DMS79 treated with DMSO at 0.1 percent for 48 hours (cell line): ENCODE results near the gene PKHD1.

ENCODE experiments used
- DNase-seq: peaks from one replicate; lab custom pipeline; 2025; lab: John Stamatoyannopoulos, UW

The PKHD1 gene

DNA sequence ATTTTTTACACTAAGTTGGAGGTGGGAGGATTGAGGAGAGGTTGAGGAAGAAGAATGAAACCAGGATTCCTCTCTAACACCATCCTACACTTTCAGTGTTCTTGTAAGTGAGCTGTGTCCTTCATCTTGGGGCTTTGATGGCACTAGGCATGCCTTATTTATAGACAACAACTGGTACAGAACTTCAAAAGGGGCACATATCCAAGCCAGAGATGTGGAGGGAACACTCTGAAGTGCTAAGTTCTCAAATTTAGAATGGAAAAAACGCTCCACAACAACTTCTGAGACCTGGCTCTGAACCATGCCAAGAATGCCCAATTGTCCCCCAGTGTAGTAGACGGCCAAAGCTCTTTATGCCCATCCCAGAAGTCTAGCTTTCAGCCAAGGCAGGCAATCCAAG lies 16.2 kb upstream of the PKHD1 start:
- no peak for DNase-seq

DNA sequence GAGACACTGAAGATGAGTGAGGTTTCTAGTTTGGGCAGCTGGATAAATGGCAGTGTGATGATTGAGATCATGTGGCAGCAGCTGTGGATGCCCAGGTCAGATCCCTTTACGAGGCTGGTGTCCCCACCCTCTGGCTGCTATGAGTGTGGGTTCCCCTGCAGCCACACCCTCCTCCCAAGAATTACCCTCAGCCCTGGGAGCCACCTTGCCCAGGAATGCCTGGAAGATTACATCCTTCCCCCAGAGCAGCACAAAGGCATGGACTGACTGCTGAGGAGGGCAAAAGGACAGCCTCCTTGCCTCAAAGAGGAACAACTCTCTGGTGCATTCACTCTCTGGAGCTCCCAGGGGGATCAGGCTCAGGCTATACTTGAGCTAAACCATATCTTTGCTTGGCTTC lies 15.0 kb upstream of the PKHD1 start:
- no peak for DNase-seq

DNA sequence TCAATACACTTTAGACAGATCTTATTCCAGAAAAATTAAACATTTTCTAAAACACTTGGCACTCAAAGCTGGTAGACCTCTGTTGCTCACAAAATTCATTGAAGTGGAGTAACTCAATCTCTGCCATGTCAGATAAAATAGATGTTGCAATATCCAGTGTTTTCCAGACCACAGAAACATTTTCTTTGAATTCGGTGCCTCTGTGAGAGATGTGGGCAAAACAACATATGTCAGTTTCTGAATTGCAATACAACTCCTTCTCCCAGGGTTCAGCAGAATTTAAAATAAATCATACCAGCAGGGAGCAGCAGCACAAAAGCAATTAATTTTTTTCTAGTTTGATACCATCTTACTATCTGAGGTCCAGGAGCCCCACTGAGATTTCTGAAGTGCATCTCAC lies 11.3 kb upstream of the PKHD1 start:
- DNase-seq, result no peak

DNA sequence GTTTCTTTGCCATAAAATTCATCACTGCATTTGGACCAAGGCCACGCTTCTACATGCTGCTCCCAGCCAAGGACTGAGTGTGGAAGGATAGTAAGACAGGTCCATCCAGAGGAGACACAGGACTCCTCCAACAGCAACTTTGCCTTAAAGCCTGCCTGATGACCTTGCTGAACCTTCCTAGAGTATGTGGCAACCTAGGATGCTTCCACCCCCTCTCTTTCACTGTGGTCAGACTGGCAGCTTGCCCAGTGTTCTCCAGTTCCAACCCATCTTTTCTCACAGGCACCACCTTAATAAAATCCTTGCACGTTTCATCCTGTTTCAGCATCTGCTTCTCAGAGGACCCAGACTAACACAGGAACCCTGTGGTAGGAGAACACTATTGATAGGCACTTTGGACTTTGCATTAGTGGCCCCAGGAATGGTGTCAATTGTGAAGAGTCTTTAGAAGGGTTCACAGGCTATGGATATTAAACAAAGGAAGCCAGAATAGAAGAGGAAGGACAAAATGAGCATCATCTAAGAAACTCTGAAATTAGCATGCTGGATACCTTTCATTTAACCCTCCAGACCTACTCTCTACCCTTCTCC lies 2.4 kb upstream of the PKHD1 start:
- no peak for DNase-seq

DNA sequence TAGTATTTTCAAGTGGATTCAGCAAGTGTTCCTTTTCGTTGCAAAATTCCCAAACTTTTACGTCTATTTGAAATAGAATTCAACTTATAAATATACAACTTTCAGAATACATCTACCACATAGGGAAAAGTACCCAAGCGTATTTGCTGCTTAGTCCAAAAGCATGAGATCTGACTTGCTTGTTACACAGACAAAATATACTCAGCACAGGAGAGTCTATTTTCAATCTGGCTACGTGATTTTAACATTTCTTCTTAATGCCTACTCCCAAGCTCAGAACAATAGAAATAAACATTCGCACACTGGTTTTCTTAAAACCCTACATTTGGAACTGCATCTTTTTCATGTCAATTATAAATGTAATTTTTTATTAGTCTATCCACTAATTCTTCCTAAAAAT lies 672 bp downstream of the PKHD1 start:
- DNase-seq, result no peak

DNA sequence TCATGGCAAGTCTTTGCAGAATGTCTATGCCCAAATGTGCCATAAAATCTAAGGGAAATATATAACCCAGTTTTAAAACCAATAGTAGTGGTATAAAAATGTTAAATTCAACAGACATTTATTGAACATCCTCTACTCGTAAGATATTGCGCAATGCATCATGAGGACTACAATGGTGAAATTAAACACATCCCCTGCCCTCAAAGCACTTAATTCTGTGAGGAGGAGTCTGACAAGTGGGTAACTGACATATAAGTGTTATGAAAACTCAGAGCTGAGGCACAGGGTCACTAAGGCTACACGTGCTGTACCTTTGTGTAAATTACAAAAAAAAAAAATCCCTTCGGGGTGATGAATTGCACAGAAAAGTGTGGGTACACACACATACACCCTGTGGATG lies 6.2 kb downstream of the PKHD1 start:
- no peak for DNase-seq

DNA sequence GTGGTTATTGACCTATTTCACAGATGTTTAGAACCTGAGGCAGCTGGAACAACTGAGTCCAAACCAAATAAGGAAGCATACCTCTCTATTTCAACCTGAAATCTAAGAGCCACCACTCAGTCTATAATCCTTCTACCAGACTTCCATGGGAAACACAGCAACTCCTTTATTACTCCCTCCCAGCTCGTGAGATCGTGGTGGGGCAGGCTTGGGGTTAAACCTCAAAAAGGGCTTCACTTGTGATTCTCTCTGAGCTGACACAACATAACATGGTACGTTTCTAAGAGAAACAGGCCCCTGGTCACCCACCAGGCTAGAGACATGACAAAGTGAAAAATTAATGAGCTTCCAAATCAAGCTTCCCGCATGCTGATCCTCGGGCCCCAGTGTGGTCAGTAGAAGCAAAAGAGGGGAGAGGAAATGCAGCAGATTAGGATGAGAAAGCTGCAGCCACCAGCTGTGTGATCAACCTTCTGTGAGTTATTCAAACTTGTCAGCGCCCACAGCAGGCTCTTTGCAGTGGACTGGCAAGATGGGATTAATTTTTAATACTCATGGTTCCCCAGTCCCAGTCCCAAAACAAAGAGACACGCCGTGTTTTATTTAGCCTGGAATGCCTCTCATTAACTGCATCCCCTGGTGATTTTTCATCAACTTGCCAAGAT lies 9.3 kb downstream of the PKHD1 start:
- no peak for DNase-seq

DNA sequence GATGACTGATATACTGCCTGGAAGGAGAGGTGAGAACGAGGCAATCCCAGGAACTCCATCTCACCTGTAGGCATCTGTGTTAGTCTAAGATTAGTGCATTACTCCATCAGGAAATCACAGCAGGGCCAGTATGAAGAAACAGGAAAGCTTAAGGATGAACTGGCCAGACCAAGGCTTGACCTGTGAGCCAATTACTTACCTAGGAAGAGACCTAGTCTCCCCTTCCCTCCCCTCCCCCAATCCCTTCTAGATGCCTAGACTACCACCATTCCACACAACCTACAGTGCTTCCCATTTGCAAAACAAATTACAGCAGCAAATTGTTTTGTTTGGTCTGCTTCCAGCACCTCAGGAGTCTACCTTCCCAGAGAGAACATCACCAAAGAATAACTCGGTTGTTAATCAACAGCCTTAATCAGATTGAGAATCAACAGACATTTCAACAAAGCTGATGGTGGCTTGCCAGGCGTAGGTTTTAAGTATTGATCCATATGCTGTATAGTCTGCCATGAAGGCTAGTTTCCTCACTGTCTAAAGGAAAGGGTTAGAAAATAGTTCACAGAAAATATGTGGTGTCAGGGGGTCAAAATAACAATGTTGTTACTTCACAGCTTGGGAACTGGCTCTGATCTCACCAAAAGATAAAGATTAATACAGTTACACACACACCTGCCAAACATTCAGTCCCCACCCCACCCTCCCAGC lies 10.1 kb downstream of the PKHD1 start:
- DNase-seq, result no peak

DNA sequence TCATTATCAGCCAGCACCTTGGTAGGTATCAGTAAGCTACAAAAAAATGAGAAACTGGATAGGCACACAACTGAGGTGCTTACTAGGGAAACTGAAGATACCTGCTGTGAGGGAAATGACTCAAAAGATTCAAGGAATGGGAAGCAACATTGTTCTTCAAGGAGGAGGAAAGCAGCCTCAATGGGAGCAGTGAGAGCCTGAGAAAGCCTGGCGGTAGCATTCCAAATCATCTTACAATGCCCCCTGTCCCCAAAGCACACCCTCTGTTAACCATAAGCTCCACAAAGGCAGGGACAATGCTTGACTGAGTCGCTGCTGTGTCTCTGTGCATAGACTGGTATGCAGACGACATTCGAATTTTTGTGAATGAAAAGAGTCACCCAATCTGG lies 10.6 kb downstream of the PKHD1 start:
- no peak for DNase-seq

DNA sequence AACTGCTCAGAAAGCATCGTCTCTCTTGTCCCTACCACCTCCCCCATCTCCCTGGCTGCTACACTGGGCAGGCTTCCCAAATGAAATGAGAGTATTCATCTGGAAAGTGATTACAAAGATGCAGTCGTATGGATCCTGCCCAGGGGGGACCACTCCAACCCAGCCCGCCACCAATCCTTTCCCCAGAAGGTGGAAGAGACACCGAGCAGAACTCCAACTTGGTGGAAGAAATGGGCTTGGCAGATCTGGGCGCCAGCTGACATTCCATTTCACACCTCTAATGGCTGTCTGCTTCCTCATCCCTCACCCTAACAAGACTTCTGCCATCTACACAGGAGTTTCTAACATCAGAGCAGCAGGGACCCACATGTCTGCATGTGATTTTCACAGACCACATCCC lies 12.7 kb downstream of the PKHD1 start:
- DNase-seq, result no peak

DNA sequence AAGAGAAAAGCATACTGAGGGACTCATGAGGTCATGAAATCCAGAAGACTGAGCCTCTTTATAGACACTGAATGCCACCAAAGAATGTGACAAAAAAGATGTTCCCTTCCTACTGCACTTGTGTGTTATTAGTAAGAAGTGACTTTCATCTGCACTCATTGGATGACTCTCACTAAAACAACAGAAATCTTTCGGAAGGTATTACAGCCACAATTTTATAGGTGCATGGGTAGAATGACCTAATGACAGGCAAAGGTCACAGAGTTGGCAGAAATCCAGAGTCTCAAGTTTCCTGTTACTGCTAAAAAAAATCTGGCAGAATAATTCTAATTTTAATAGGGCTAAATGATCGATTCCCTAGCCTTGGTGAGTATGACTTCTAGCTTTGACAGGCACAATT lies 13.3 kb downstream of the PKHD1 start:
- no peak for DNase-seq

DNA sequence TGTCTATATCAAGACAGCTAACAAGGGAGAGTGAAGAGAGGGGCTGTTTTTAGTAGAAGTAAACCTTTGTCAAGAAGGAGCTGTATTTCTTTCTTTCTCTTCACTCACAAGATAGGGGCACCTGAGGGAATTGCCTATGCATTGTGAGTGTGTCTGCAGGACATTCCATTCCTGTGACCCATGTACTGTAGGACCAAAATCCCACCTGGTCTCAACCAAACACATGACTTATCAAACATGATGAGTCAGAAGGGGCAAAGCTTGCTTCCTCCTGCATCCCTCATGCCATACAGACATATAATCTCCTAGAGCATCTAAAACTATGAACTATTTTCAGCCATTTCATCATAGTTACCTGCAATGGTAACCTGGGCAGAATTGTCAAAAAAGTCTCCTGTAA lies 21.8 kb downstream of the PKHD1 start:
- no peak for DNase-seq

DNA sequence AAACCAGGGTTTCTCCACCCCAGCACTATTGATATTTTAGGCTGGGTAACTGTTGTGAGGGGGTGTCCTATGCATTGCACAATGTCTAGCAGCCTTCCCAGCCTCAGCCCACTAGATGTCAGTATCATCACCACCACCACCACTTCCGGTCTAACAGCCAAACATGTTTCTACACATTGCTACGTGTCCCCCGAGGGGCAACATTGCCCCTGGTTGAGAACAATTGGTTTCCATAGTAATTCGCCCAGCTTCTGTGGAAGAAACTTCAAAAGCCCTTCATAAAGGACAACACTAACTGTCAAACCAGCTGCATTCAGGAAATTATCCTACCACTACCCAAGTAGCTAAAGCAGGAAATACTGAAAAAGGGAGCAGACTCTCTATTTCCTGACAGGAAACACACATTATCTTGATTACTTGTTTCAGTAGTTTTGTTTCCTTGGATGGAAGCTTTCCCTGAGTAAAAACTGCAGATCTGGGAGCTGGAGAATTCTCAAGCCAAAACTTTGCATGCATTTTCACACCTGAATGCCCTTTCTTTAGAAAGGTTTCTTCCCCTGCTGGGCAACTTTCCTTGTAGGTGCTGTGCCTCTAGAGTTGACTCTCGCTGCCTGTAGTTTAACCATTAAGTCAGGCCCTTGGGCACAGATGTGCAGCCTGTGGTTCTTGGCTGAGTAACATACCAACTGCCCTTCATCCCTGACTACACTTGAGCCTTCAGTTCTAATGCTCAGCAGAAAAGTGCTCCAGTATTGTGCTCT lies 23.6 kb downstream of the PKHD1 start:
- DNase-seq, result no peak

DNA sequence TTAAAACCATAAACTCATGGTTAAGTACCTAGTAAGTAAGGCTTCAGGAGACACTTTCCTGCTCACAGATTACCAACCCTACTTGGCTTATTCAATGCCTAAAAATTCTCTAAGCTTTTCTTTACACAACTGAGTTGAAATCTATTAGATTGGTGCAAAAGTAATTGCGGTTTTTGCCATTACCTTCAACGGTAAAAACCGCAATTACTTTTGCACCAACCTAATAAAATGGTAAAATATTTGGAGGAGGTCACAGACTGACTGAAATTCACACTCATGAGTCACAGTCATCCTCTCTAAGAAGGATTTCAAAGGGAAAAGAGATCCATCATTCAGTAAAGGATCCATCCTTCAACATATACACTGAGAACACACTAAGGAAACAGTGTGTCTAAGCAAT lies 25.9 kb downstream of the PKHD1 start:
- no peak for DNase-seq

DNA sequence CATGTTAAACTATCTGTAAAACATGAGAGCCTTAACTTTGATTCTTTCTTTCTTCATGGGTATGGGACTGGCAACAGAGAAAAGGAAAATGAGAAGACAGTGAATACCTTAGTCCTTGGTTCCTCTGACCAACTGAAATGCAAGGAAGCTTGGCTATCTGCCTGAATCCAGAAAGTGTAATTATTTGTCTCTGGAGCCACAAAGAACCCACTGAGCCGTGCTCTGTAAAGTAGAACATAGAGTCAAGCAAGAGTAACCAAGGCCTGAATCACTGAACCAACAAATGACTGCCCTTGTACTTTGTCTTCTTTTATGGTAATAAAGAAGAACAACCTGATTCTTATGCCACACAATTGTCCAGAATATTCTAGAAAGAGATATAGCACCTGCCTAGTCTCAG lies 27.6 kb downstream of the PKHD1 start:
- no peak for DNase-seq

DNA sequence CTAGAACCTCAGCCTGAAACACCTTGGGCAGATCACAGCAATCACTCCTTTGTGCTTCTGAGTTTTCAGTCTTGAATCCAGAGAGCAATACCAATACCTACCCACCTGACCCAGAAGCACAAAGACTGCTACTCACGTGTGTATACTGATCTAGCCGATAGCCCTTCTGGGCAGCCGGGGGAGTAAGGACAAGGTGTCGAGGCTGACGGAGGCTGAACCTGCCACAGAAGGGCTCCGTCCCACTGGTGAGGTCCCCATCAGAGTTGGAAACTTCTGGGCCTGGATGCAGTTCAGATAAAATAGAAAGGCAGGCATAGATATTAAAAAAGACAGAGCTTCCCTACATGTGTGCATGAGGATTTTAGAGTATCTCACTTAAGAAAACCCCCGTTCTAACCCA lies 32.0 kb downstream of the PKHD1 start:
- no peak for DNase-seq

DNA sequence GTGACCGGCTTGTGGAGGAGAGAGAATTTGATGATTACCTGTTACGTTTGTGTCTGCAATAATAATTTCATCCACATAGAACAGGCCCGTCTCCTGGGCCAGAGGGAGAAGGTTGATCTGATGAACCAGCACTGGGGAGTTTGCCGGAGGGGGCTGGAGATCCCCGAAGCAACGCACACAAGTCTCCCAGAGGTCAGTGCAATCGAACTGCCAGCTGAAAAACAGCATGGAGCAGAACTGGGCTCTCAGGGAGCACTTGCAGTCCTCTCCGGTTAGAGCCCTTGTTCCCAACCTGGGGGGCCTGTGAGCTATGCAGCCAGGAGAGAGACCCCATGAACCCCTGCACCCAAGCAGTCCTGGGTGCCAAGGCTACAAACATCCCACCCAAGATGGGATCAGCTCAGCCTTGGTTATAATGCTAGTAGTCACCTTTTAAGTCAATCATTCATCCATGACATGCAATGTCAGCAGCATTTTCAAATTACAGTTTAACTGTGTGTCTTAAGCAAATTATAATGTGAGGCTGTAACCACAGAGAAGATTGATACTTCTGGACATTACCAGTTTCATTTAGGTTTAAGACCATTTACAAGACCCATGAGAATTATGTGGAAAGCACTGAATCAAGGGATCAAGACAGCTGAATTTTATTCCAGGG lies 34.2 kb downstream of the PKHD1 start:
- DNase-seq, result no peak

DNA sequence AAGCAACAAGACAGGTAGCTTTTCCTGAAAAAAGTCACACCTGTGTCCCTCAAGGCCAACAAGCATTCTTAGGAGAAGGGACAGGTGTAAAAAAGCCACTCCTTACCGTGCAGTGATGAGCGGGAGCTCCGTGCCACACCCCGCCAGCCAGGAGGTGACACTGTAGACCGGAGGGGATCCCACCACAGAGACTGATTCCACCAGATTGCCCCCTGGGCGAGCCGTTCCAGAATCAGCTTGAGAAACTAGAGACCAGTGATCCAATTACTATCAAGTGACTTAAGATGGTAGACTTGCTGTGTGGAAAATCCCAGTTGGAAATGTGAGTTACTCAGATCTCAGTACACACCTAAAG lies 37.4 kb downstream of the PKHD1 start:
- DNase-seq, result no peak

DNA sequence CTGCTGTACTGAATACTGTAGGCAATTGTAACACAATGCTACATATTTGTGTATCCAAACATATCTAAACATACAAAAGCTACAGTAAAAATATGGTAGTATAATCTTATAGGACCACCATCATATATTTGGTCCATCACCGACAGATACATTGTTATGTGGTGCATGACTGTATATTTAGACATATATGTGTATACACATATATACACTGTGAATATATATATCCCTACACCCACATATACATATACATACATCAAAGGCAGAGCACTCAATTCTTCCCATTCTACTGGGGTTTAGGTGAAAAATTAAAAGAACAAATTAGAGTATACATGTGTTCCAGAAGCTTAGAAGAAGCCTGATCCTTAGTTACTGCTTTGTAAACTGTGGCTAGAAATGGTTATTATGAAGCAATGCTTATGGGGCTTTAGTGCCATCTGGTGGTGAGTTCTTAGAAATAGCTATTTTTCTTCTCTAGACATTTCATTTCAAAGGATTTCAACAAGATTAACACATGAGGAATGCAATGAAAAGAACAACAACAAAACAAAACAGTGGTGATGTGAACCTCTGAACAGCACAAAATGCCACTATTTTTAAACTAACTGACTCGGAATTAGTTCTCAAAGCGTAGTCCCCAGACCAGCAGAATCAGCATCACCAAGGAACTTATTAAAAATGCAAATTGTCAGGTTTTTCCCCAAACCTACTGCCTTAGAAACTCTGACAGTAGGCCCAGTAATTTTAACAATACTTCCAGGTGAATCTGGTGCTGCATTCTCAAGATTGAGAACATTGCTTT lies 38.0 kb downstream of the PKHD1 start:
- no peak for DNase-seq

DNA sequence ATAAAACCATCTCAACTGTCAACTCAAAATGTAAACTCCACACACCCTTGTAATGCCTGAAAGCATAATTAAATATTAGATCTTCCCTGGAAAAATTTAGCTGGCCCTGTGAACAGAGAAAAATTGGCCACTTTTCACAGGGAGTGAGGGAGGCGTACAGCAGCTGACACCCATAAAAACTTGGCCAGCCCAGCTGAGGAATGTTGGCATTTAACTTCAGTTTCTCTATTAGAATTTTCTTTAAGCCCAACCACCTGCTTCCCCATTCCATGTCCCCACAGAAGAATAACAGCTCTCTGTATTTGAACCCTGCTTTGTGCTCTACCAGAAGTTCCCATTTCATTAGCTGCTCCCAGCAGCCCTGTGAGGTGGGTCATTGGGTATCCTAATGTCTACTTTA lies 41.0 kb downstream of the PKHD1 start:
- DNase-seq, result no peak

DNA sequence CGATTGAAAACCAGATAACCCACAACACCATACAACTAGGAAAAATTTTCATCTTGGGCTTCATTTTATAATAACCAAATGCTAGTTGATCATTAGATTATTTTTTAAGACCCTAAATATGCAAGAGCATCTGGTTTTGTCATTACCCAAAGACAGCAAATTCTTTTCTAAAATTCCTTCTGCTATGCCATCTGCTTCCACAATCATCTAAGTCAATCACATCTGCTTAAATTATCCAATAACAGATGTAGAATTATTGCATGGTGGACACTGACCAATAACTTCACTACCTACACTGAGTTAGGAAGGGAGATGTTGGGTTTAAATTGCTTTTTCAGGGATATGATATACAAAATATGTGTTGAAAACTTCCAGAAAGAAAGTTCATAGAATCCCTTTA lies 41.9 kb downstream of the PKHD1 start:
- no peak for DNase-seq

DNA sequence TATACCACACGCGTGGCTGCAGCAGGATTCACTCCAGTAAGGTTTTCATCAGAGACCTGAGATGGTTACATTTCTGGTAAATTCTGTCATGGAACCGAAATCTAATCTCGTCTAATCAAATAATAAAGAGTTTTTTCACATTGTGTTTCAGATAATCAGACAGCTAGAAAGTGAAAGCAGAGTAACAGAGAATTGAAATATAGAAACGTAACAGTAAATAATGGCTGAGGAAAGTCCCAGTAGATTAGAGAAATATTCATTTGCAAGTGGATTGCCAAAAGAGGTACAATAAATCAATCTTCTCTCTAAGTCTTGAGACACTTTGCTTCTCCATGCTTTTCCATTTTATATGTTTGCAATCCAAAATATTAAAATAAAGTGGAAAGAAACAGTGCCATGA lies 42.4 kb downstream of the PKHD1 start:
- DNase-seq, result no peak
